ENCODE data around the gene CFAP70. TPM values are rescaled to one million over a fixed set of nuclear protein-coding genes. Genes with fewer than 3 reads are reported as not detected.

Gene CFAP70
- total RNA-seq, 4 donors from 2014 or later = 0.37 to 2.7 (median 1.6) TPM

- Histone ChIP-seq H3K9me3 (no peaks in the 10 kb centered on the region), H3K4me1 (peaks cover 0 to 28% (median 20%) of the 10 kb centered on the region in 4 donors), H3K27me3 (no peaks in the 10 kb centered on the region), H3K36me3 (peaks cover 0 to 37% (median 9%) of the 10 kb centered on the region in 4 donors), H3K4me3 (no peak overlapping the region), H3K27ac (peak overlapping the region in 1 of 4 donors; percentile 10)
- no peak for DNase-seq
- TF ChIP-seq CTCF (IDR thresholded peaks at IDR 0.05) (no peak), POLR2A (IDR thresholded peaks at IDR 0.05) (no peak), POLR2AphosphoS5 (IDR thresholded peaks at IDR 0.05) (no peak), EP300 (IDR thresholded peaks at IDR 0.05; ENCODE audit: low read depth) (no peak)
- in situ Hi-C loops (cut with MboI; ENCODE audit: low pct_ligation_motif_present in 1 of 4, low pct_unique_long_range_greater_than_20kb in 1 of 4, low sequenced_read_pairs in 3 of 4) = no loop called here
- intact Hi-C loops (cut with DNase I; ENCODE audit: low total_unique reads) = no loop called here
- 55 to 64% methylated on average over 7 to 8 of the region's 8 CpGs for WGBS, 2 donors (ENCODE audit: low coverage in 1 of 2)
These were observed 113.7 kb downstream of the CFAP70 start for GRCh38 chr10:73244866-73245477.

GRCh38 chr10:73239908-73240307 lies 118.8 kb downstream of the CFAP70 start:
- intact Hi-C loops (cut with DNase I; ENCODE audit: low total_unique reads) = no loop called here
- in situ Hi-C loops (cut with MboI; ENCODE audit: low pct_ligation_motif_present in 1 of 4, low pct_unique_long_range_greater_than_20kb in 1 of 4, low sequenced_read_pairs in 3 of 4) = no loop called here

GRCh38 chr10:73238990-73239566 lies 119.6 kb downstream of the CFAP70 start:
- H3K36me3 ChIP-seq = peaks cover 0 to 45% (median 9%) of the 10 kb centered on the region in 4 donors
- DNase-seq = no peak
- 89 to 91% methylated on average over 5 of the region's 5 CpGs for WGBS, 2 donors (ENCODE audit: low coverage in 1 of 2)
- H3K27me3 ChIP-seq = no peaks in the 10 kb centered on the region
- intact Hi-C loops (cut with DNase I; ENCODE audit: low total_unique reads) = no loop called here
- H3K27ac ChIP-seq = no peak overlapping the region
- in situ Hi-C loops (cut with MboI; ENCODE audit: low pct_ligation_motif_present in 1 of 4, low pct_unique_long_range_greater_than_20kb in 1 of 4, low sequenced_read_pairs in 3 of 4) = no loop called here
- TF ChIP-seq CTCF (IDR thresholded peaks at IDR 0.05) = no peak
- TF ChIP-seq POLR2AphosphoS5 (IDR thresholded peaks at IDR 0.05) = no peak
- no peak for TF ChIP-seq POLR2A (IDR thresholded peaks at IDR 0.05)
- TF ChIP-seq EP300 (IDR thresholded peaks at IDR 0.05; ENCODE audit: low read depth) = no peak
- H3K9me3 ChIP-seq = no peaks in the 10 kb centered on the region
- no peaks in the 10 kb centered on the region for H3K4me1 ChIP-seq
- H3K4me3 ChIP-seq = no peak overlapping the region

More at GRCh38 chr10:73239908-73240307, 118.8 kb downstream of the CFAP70 start:
- TF ChIP-seq CTCF (IDR thresholded peaks at IDR 0.05) (no peak), POLR2A (IDR thresholded peaks at IDR 0.05) (no peak), POLR2AphosphoS5 (IDR thresholded peaks at IDR 0.05) (no peak), EP300 (IDR thresholded peaks at IDR 0.05; ENCODE audit: low read depth) (no peak)
- no peaks in the 10 kb centered on the region for H3K9me3 ChIP-seq
- H3K36me3 ChIP-seq = peaks cover 0 to 45% (median 12%) of the 10 kb centered on the region in 4 donors
- H3K27me3 ChIP-seq = no peaks in the 10 kb centered on the region
- DNase-seq = no peak
- no peak overlapping the region for H3K27ac ChIP-seq
- 100% methylated on average over 2 of the region's 2 CpGs for WGBS, 2 donors (ENCODE audit: low coverage in 1 of 2)
- H3K4me3 ChIP-seq = no peak overlapping the region
- H3K4me1 ChIP-seq = peaks cover 0 to 5% (median 4%) of the 10 kb centered on the region in 4 donors

GRCh38 chr10:73234695-73235094 lies 124.0 kb downstream of the CFAP70 start:
- intact Hi-C loops (cut with DNase I; ENCODE audit: low total_unique reads) = no loop called here
- in situ Hi-C loops (cut with MboI; ENCODE audit: low pct_ligation_motif_present in 1 of 4, low pct_unique_long_range_greater_than_20kb in 1 of 4, low sequenced_read_pairs in 3 of 4) = no loop called here
- WGBS, 2 donors (ENCODE audit: low coverage in 1 of 2) = 71 to 85% methylated on average over 3 to 7 of the region's 7 CpGs
- Histone ChIP-seq H3K27ac (no peak overlapping the region), H3K4me3 (no peak overlapping the region), H3K9me3 (no peaks in the 10 kb centered on the region), H3K27me3 (no peaks in the 10 kb centered on the region), H3K36me3 (peaks cover 0 to 10% (median 3%) of the 10 kb centered on the region in 4 donors), H3K4me1 (no peaks in the 10 kb centered on the region)
- TF ChIP-seq EP300 (IDR thresholded peaks at IDR 0.05; ENCODE audit: low read depth) = no peak
- TF ChIP-seq POLR2AphosphoS5 (IDR thresholded peaks at IDR 0.05) = no peak
- TF ChIP-seq CTCF (IDR thresholded peaks at IDR 0.05) = no peak
- TF ChIP-seq POLR2A (IDR thresholded peaks at IDR 0.05) = no peak
- no peak for DNase-seq

Data from transverse colon (tissue), 4 donors.